Mucosa of gallbladder (tissue), 1 donor: ENCODE measurements around the gene IQSEC2. TPM values are rescaled to one million over a fixed set of nuclear protein-coding genes. Genes with fewer than 3 reads are reported as not detected.

ENCODE experiments used
- DNase-seq: peaks from one replicate; pipeline ENCODE4 v3.0.0-alpha.2; 2020; ENCODE audit warnings: low spot score
- total RNA-seq: library from RNA; stranded (reverse); gene quantifications from one replicate; pipeline ENCODE4 v1.2.1, GENCODE V29; 2021
- donor health status: DM: no; HTN: no; CAD: no.

The IQSEC2 gene
- total RNA-seq, 1 donor from 2014 or later, result 34.5 TPM

GRCh38 chrX:53268173-53268572 lies 13.2 kb downstream of the IQSEC2 start:
- no peak for DNase-seq

- DNase-seq, result no peak
These were observed 14.5 kb downstream of the IQSEC2 start for GRCh38 chrX:53266914-53267313.

- DNase-seq, result peak; percentile 45
These were observed 15.4 kb downstream of the IQSEC2 start for GRCh38 chrX:53265771-53266574.

- no peak for DNase-seq
These were observed 17.7 kb downstream of the IQSEC2 start for GRCh38 chrX:53263597-53264094.

GRCh38 chrX:53262918-53263394 lies 18.4 kb downstream of the IQSEC2 start:
- DNase-seq, result peak; percentile 57

GRCh38 chrX:53262189-53262917 lies 19.0 kb downstream of the IQSEC2 start:
- DNase-seq, result no peak

GRCh38 chrX:53261355-53261972 lies 19.9 kb downstream of the IQSEC2 start:
- DNase-seq, result no peak

- DNase-seq, result no peak
These were observed 20.5 kb downstream of the IQSEC2 start for GRCh38 chrX:53260836-53261235.

GRCh38 chrX:53257670-53258423 lies 23.5 kb downstream of the IQSEC2 start:
- DNase-seq, result no peak

- no peak for DNase-seq
These were observed 24.2 kb downstream of the IQSEC2 start for GRCh38 chrX:53257166-53257565.

- DNase-seq, result no peak
These were observed 24.8 kb downstream of the IQSEC2 start for GRCh38 chrX:53256446-53257041.

GRCh38 chrX:53255738-53256191 lies 25.6 kb downstream of the IQSEC2 start:
- no peak for DNase-seq

GRCh38 chrX:53254570-53255461 lies 26.6 kb downstream of the IQSEC2 start:
- no peak for DNase-seq

GRCh38 chrX:53253293-53254020 lies 27.9 kb downstream of the IQSEC2 start:
- no peak for DNase-seq

GRCh38 chrX:53251307-53251706 lies 30.1 kb downstream of the IQSEC2 start:
- no peak for DNase-seq

- no peak for DNase-seq
These were observed 30.8 kb downstream of the IQSEC2 start for GRCh38 chrX:53250556-53250955.

GRCh38 chrX:53249408-53250042 lies 31.9 kb downstream of the IQSEC2 start:
- DNase-seq, result no peak

- no peak for DNase-seq
These were observed 33.5 kb downstream of the IQSEC2 start for GRCh38 chrX:53247928-53248327.

GRCh38 chrX:53246231-53246630 lies 35.2 kb downstream of the IQSEC2 start:
- DNase-seq, result no peak
